ENCODE measurements around the gene DDX52.

DNA sequence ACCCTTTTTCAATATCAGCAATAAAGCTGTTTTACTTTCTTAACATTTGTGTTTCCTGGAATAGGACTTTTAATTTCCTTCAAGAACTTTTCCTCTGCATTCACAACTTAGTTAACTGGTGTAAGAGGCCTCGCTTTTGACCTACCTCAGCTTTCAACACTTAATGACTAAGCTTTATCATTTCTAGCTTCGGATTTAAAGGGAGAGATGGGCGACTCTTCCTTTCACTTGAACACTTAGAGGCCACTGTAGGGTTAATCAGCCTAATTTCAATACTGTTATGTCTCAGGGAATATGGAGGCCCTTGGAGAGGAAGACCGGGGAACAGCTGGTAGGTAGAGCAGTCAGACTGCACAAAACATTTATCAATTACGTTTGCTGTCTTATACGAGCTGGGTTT lies 38.7 kb downstream of the DDX52 start:
- no peak for TF ChIP-seq POLR2A (IDR thresholded peaks at IDR 0.05)
- TF ChIP-seq, protein P1, sequence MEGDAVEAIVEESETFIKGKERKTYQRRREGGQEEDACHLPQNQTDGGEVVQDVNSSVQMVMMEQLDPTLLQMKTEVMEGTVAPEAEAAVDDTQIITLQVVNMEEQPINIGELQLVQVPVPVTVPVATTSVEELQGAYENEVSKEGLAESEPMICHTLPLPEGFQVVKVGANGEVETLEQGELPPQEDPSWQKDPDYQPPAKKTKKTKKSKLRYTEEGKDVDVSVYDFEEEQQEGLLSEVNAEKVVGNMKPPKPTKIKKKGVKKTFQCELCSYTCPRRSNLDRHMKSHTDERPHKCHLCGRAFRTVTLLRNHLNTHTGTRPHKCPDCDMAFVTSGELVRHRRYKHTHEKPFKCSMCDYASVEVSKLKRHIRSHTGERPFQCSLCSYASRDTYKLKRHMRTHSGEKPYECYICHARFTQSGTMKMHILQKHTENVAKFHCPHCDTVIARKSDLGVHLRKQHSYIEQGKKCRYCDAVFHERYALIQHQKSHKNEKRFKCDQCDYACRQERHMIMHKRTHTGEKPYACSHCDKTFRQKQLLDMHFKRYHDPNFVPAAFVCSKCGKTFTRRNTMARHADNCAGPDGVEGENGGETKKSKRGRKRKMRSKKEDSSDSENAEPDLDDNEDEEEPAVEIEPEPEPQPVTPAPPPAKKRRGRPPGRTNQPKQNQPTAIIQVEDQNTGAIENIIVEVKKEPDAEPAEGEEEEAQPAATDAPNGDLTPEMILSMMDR (IDR thresholded peaks at IDR 0.05) = no peak

Measured in lower leg skin (tissue), 3 donors.